HepG2 (cell line): Measurements from ENCODE around the gene RGN. TPM values are rescaled to one million over a fixed set of nuclear protein-coding genes. Genes with fewer than 3 reads are reported as not detected.

Experiments used
- ATAC-seq: fragments of 200-7000 bp; cut with Tn5 transposase; 3 replicates; pipeline ENCODE4 v1.9.1; 2020; ENCODE audit warnings: mild to moderate bottlenecking, moderate library complexity
- Bru-seq: library from RNA; stranded (reverse); fragments of 400-500 nt; gene quantifications from one replicate; lab custom pipeline; 2021; lab: Mats Ljungman, UMichigan
- BruChase-seq, 2 experiments: library from RNA; stranded (reverse); fragments of 400-500 nt; gene quantifications; one replicate each; lab custom pipeline; 2021; lab: Mats Ljungman, UMichigan
- BruUV-seq: library from RNA; stranded (reverse); fragments of 400-500 nt; replicated peaks from 2 replicates; lab custom pipeline; 2021; lab: Mats Ljungman, UMichigan
- CTCF ChIA-PET: fragments of 300-600 bp; formaldehyde crosslinking; extraction: SDS; loops from one replicate; lab custom pipeline; 2021; ENCODE audit warnings: low total read pairs, inconsistent platforms, low intra/inter-chr PET ratio; lab: Yijun Ruan, JAX
- POLR2A ChIA-PET: fragments of 350-600 bp; sonication (Branson Sonifier 250); formaldehyde crosslinking; loops from one replicate; lab custom pipeline; 2020; ENCODE audit warnings: antibody characterized with exemption, inconsistent platforms; lab: Yijun Ruan, JAX
- DNase-seq: peaks from one replicate; pipeline ENCODE4 v3.0.0-alpha.2; 2015; ENCODE audit warnings: low spot score
- FAIRE-seq: peaks from 3 replicates; lab custom pipeline; 2011; peaks lifted over from hg19 to GRCh38; lab: Jason Lieb, UNC
- H2AFZ ChIP-seq: one replicate; pipeline ENCODE4 v1.6.1; 2011; ENCODE audit warnings: low read length, inconsistent platforms
- H3K27ac ChIP-seq: fragments of 300-600 bp; 3 replicates; pipeline ENCODE4 v1.8.0; 2011; ENCODE audit warnings: mixed run types, mild to moderate bottlenecking, mixed read lengths, low read length, inconsistent platforms; ENCODE audit not compliant: insufficient read depth; ENCODE audit errors: extremely low read length
- H3K27me3 ChIP-seq, 2 experiments: fragments of 200-600 bp in 1 of 2; 2 replicates in 1 of 2; 3 replicates in 1 of 2; pipeline versions ENCODE4 v1.6.0 to v1.8.0; 2011; ENCODE audit warnings: low read length in 2 of 2, mild to moderate bottlenecking in 2 of 2, moderate library complexity in 2 of 2, inconsistent platforms in 1 of 2; ENCODE audit not compliant: insufficient read depth in 2 of 2, control insufficient read depth in 1 of 2
- H3K36me3 ChIP-seq, 2 experiments: fragments of 200-600 bp in 1 of 2; replicated peaks in 1 of 2; 2 replicates in 1 of 2; 3 replicates in 1 of 2; pipeline versions ENCODE4 v1.5.1 to v1.8.0; 2011; ENCODE audit warnings: low read length in 2 of 2, inconsistent platforms in 1 of 2; ENCODE audit not compliant: insufficient read depth in 2 of 2, control insufficient read depth in 1 of 2
- H3K4me1 ChIP-seq: 2 replicates; pipeline ENCODE4 v1.5.1; 2012; ENCODE audit warnings: low read length, inconsistent platforms; ENCODE audit not compliant: insufficient read depth
- H3K4me2 ChIP-seq: 2 replicates; pipeline ENCODE4 v1.6.0; 2011; ENCODE audit warnings: low read depth, low read length, inconsistent platforms
- H3K4me3 ChIP-seq, 3 experiments: fragments of 200-600 bp in 1 of 3; sonication (generic), shearing (Covaris generic) in 1 of 3; replicated peaks in 1 of 3; 2 replicates each; pipeline ENCODE4 v1.5.1; 2011 to 2016; ENCODE audit warnings: low read length in 3 of 3, inconsistent platforms in 2 of 3, low read depth in 2 of 3, mild to moderate bottlenecking in 2 of 3, control low read depth in 1 of 3, mixed read lengths in 1 of 3; ENCODE audit not compliant: insufficient read depth in 1 of 3
- H3K79me2 ChIP-seq: one replicate; pipeline ENCODE4 v1.6.1; 2011; ENCODE audit warnings: low read length, inconsistent platforms; ENCODE audit not compliant: insufficient read depth
- H3K9ac ChIP-seq: 2 replicates; pipeline ENCODE4 v1.6.0; 2011; ENCODE audit warnings: mild to moderate bottlenecking, low read depth, low read length, inconsistent platforms; ENCODE audit not compliant: insufficient read depth
- H3K9me3 ChIP-seq: 2 replicates; pipeline ENCODE4 v1.5.1; 2012; ENCODE audit warnings: mild to moderate bottlenecking, low read length
- H4K20me1 ChIP-seq: 2 replicates; pipeline ENCODE4 v1.6.0; 2011; ENCODE audit warnings: inconsistent platforms, mild to moderate bottlenecking, low read length, moderate library complexity; ENCODE audit not compliant: insufficient read depth
- CEBPB ChIP-seq: IDR thresholded peaks from 2 replicates; pipeline ENCODE4 v1.6.1; 2011; ENCODE audit warnings: low read depth, low read length, improper control_type of control experiment, borderline replicate concordance
- DRAP1 ChIP-seq: IDR thresholded peaks from 2 replicates; pipeline ENCODE4 v1.6.1; 2016; ENCODE audit warnings: missing genetic modification reagents, missing compliant biosample characterization
- HOXA3 ChIP-seq: sonication (generic); formaldehyde crosslinking; IDR thresholded peaks from 2 replicates; pipeline ENCODE4 v1.5.0; 2020; ENCODE audit warnings: missing genetic modification reagents
- KDM3A ChIP-seq: IDR thresholded peaks from 2 replicates; pipeline ENCODE4 v1.6.1; 2018; ENCODE audit warnings: low read depth, missing compliant biosample characterization
- TCF7L2 ChIP-seq: IDR thresholded peaks from 2 replicates; pipeline ENCODE4 v1.6.1; 2011; ENCODE audit warnings: mild to moderate bottlenecking, low read depth, low read length, moderate library complexity
- TP53 ChIP-seq: sonication (generic); formaldehyde crosslinking; conservative IDR thresholded peaks from 2 replicates; pipeline ENCODE4 v1.4.0; 2020; ENCODE audit warnings: missing genetic modification reagents
- UBTF ChIP-seq: sonication (generic); formaldehyde crosslinking; IDR thresholded peaks from 2 replicates; pipeline ENCODE4 v1.4.0; 2020; ENCODE audit warnings: mild to moderate bottlenecking, missing genetic modification reagents
- ZBTB20 ChIP-seq: sonication (generic); formaldehyde crosslinking; IDR thresholded peaks from 2 replicates; pipeline ENCODE4 v1.8.1; 2023; ENCODE audit warnings: missing genetic modification reagents, low read depth, mild to moderate bottlenecking, borderline replicate concordance
- ZFX ChIP-seq: sonication (generic); formaldehyde crosslinking; IDR thresholded peaks from 2 replicates; pipeline ENCODE4 v1.4.0; 2020; ENCODE audit warnings: mild to moderate bottlenecking, low read depth, missing genetic modification reagents, moderate library complexity
- ZNF274 ChIP-seq: sonication (generic); formaldehyde crosslinking; IDR thresholded peaks from 2 replicates; pipeline ENCODE4 v1.5.1; 2020; ENCODE audit warnings: mild to moderate bottlenecking, missing genetic modification reagents
- ZNF317 ChIP-seq: sonication (generic); formaldehyde crosslinking; IDR thresholded peaks from 2 replicates; pipeline ENCODE4 v1.5.0; 2020; ENCODE audit warnings: mild to moderate bottlenecking, missing genetic modification reagents
- ZNF709 ChIP-seq: sonication (generic); formaldehyde crosslinking; IDR thresholded peaks from 2 replicates; pipeline ENCODE4 v1.5.0; 2020; ENCODE audit warnings: mild to moderate bottlenecking, missing genetic modification reagents
- WGBS: methylation state at CpG from one replicate; pipeline ENCODE4 v1.1.6; 2017; ENCODE audit warnings: low lambda C conversion rate; 5-methylcytosine and 5-hydroxymethylcytosine counted together
- in situ Hi-C: cut with HindIII; loops from 2 replicates; pipeline ENCODE4 v1.10.0; 2017; ENCODE audit warnings: low pct_unique_long_range_greater_than_20kb; ENCODE audit not compliant: extremely low pct_ligation_motif_present
- intact Hi-C: fragments of 100-400 bp; cut with micrococcal nuclease; formaldehyde crosslinking; loops from one replicate; pipeline ENCODE4 v1.10.0; 2022; ENCODE audit not compliant: unreplicated experiment
- long read RNA-seq, 2 experiments: library from RNA in 1 of 2; library from polyadenylated mRNA in 1 of 2; stranded (forward) in 1 of 2; unstranded in 1 of 2; transcript quantifications; one replicate each; pipeline ENCODE4 v2.0.0, GENCODE V29; 2019 to 2022
- polyA minus RNA-seq, 3 experiments: library from RNA; depleted of rRNA, polyadenylated mRNA; stranded (reverse); fragments of >200 nt; gene quantifications; 2 replicates each; pipeline ENCODE4 v1.2.3, GENCODE V29; 2011; ENCODE audit warnings: low replicate concordance in 1 of 3
- polyA plus RNA-seq, 8 experiments: library from polyadenylated mRNA; depleted of rRNA in 3 of 8; stranded (reverse) in 7 of 8; unstranded in 1 of 8; fragments of >200 nt; fragmentation: Illumina TruSeq in 4 of 8; extraction: Trizol in 4 of 8; gene quantifications; 2 replicates each; pipeline versions ENCODE4 v1.2.1 to v1.2.3, GENCODE V29; 2011 to 2016; ENCODE audit warnings: low read depth in 4 of 8, missing spikeins in 1 of 8, mixed read lengths in 1 of 8; ENCODE audit not compliant: insufficient read depth in 1 of 8
- total RNA-seq, 5 experiments: library from RNA; depleted of rRNA; stranded (reverse); fragments of >200 nt; fragmentation: Illumina TruSeq; extraction: Trizol; gene quantifications; 2 replicates each; pipeline ENCODE4 v1.2.3, GENCODE V29; 2016; ENCODE audit warnings: low read depth in 1 of 5
- TF ChIP-seq, protein P1 (sequence below): sonication (generic); formaldehyde crosslinking; IDR thresholded peaks from 2 replicates; pipeline ENCODE4 v1.9.0; 2021; ENCODE audit warnings: missing genetic modification reagents, mild to moderate bottlenecking, borderline replicate concordance

Gene RGN
- total RNA-seq (2016; rRNA removed; fragmentation: Illumina TruSeq; extraction: Trizol) (74.4 and 76.6 TPM in 2 replicates), polyA plus RNA-seq (2011; rRNA removed) (19.6 and 22.5 TPM in 2 replicates), polyA minus RNA-seq (2011; rRNA and poly(A)+ RNA removed; ENCODE audit: low replicate concordance) (0.23 and 11.7 TPM in 2 replicates), Bru-seq, nascent RNA (percentile 79 among the genes with signal in this experiment), BruChase-seq, experiment 1, labeled RNA remaining after a 6-hour chase (percentile 80 among the genes with signal in this experiment), BruChase-seq, experiment 2, labeled RNA remaining after a 2-hour chase (percentile 79 among the genes with signal in this experiment)
- total RNA-seq (2016; cell fraction: cytosol; rRNA removed; fragmentation: Illumina TruSeq; extraction: Trizol; ENCODE audit: low read depth), result 27.5 and 29.9 TPM in 2 replicates
- total RNA-seq (2016; cell fraction: insoluble cytoplasmic fraction; rRNA removed; fragmentation: Illumina TruSeq; extraction: Trizol), result 75.2 and 81.2 TPM in 2 replicates
- 43.9 and 52.1 TPM in 2 replicates for total RNA-seq (2016; cell fraction: membrane; rRNA removed; fragmentation: Illumina TruSeq; extraction: Trizol)
- 32.9 and 41.3 TPM in 2 replicates for total RNA-seq (2016; cell fraction: nucleus; rRNA removed; fragmentation: Illumina TruSeq; extraction: Trizol)
- polyA plus RNA-seq (2011; cell fraction: cytosol; rRNA removed), result 15.8 and 21.6 TPM in 2 replicates
- polyA plus RNA-seq (2011; cell fraction: nucleus; rRNA removed), result 10.3 and 12.8 TPM in 2 replicates
- 49.9 and 66.2 TPM in 2 replicates for polyA plus RNA-seq (2012)
- polyA plus RNA-seq (2016; cell fraction: cytosol; fragmentation: Illumina TruSeq; extraction: Trizol; ENCODE audit: low read depth), result 23.1 and 30.2 TPM in 2 replicates
- polyA plus RNA-seq (2016; cell fraction: insoluble cytoplasmic fraction; fragmentation: Illumina TruSeq; extraction: Trizol; ENCODE audit: low read depth), result 66.9 and 75.7 TPM in 2 replicates
- 30.1 and 37.0 TPM in 2 replicates for polyA plus RNA-seq (2016; cell fraction: membrane; fragmentation: Illumina TruSeq; extraction: Trizol; ENCODE audit: low read depth)
- polyA plus RNA-seq (2016; cell fraction: nucleus; fragmentation: Illumina TruSeq; extraction: Trizol; ENCODE audit: insufficient read depth, low read depth), result 47.7 and 61.6 TPM in 2 replicates
- polyA minus RNA-seq (2011; cell fraction: cytosol; rRNA and poly(A)+ RNA removed), result 10.6 and 12.0 TPM in 2 replicates
- polyA minus RNA-seq (2011; cell fraction: nucleus; rRNA and poly(A)+ RNA removed), result 17.1 and 24.1 TPM in 2 replicates
- long read RNA-seq, experiment 1, transcript RGN-202 (7 exons, 1,611 nt), result major isoform, 18 of 68 reads
- long read RNA-seq, experiment 1, partial matches to known transcripts, result 10 of 68 reads
- long read RNA-seq, experiment 1, other reads (novel, unspliced or antisense), result 36 of 68 reads
- long read RNA-seq, experiment 2, transcript RGN-202 (7 exons, 1,611 nt), result major isoform, 30 of 84 reads
- long read RNA-seq, experiment 2, partial matches to known transcripts, result 20 of 84 reads
- long read RNA-seq, experiment 2, other reads (novel, unspliced or antisense), result 30 of 84 reads

DNA sequence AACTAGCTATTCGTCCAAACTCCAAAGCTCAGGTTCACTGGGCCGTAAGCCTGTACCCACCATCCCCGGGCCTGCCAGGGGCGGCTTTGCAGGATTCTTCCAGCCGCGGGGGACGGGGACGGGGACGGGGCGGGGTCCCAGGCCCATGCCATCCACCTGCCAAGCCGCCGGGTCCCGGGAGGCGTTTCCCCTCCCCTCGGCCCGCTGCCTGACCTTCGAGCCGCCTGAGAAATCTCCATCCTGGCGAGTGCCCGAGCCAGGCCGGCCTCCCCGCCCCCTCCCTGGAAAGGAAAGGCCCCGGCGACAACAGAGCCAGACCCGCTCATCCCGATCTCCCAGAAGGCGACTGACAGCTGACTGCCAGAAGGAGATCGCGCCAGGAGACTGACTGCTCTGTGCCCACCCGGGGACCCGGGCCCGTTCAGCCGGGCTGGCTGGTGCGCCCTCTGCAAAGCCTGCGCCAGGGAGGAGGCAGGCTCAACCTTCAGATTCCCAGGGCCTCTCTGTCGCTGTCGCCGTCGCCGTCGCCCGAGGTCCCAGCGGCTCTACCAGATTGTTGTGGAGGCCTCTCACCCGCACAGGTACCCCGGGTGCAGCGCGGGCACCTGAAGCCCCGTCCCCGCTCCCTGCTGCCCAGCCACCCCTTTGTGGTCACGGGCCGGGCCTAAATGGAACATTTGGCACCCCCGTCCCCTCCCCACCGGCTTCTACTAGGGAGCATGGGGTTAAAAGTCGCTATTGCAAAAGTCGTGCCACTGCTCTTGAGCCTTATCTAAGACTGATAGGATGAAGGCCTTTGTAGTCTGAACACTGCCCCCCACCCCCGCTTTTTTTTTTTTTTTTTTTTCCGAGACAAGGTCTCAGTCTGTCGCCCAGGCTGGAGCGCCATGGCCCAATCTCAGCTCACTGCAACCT, at the start of gene RGN:
Gene RGN, plus strand, starts transcription at position 315 of the 915 bp plus-strand sequence. CDS start 2,702 bp downstream, outside the sequence.
- Histone ChIP-seq H3K9me3 (no peaks in the 10 kb centered on the region), H3K36me3 (no peaks in the 10 kb centered on the region), H3K27me3 (no peaks in the 10 kb centered on the region), H3K4me1 (peaks cover 43% of the 10 kb centered on the region), H2AFZ (no peak within 1 kb of the TSS), H4K20me1 (no peaks in the 10 kb centered on the region), H3K4me3 (peak within 1 kb of the TSS; percentile 59 to 74 (median 68); a peak in 5 of 6 replicates), H3K27ac (peak within 1 kb of the TSS; percentile 96), H3K79me2 (no peaks in the 10 kb centered on the region), H3K4me2 (peak within 1 kb of the TSS; percentile 75), H3K9ac (peak within 1 kb of the TSS; percentile 79)
- intact Hi-C loops (no loop called here), in situ Hi-C loops (no loop called here)
- ChIA-PET CTCF (no interaction called here), POLR2A (interaction anchor here (0.6 to 4.1 kb wide), 12 partner anchors 10 to 1600 kb away, joined by 3 to 31 read pairs (median 4); partner anchors contain the start of genes NDUFB11 and RBM10)
- 0% methylated on average over 6 of the region's 59 CpGs for WGBS
- BruUV-seq, result no TSS peak
- FAIRE-seq, result peak; percentile 65
- ATAC-seq, result peak; percentile 69
- peak; percentile 81 for DNase-seq
- TF ChIP-seq TCF7L2 (peak; percentile 24; the same call in 1 of the 2 replicates), HOXA3 (CRISPR knock-in tag) (peak; percentile 39; the same call in 1 of the 2 replicates), ZBTB20 (CRISPR knock-in tag) (0 out of 2 replicates have a peak, but pooled peaks have one; percentile 23), UBTF (CRISPR knock-in tag) (peak; percentile 62; the same call in 1 of the 2 replicates), TP53 (CRISPR knock-in tag) (no peak), ZNF274 (CRISPR knock-in tag) (no peak), ZFX (CRISPR knock-in tag) (peak; percentile 67), DRAP1 (CRISPR knock-in tag) (no peak), ZNF317 (CRISPR knock-in tag) (0 out of 2 replicates have a peak, but pooled peaks have one; percentile 35), ZNF709 (CRISPR knock-in tag) (no peak), KDM3A (CRISPR knock-in tag) (0 out of 2 replicates have a peak, but pooled peaks have one; percentile 19), CEBPB (peak; percentile 51; the same call in 1 of the 2 replicates)
- TF ChIP-seq, protein P1, sequence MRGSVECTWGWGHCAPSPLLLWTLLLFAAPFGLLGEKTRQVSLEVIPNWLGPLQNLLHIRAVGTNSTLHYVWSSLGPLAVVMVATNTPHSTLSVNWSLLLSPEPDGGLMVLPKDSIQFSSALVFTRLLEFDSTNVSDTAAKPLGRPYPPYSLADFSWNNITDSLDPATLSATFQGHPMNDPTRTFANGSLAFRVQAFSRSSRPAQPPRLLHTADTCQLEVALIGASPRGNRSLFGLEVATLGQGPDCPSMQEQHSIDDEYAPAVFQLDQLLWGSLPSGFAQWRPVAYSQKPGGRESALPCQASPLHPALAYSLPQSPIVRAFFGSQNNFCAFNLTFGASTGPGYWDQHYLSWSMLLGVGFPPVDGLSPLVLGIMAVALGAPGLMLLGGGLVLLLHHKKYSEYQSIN (CRISPR knock-in tag), result no peak
